Astrocyte of the cerebellum (primary cell): ENCODE measurements around the gene PTPN7.
"Not testable (repeated sequence)": the region's sequence is repeated elsewhere in the genome, so short reads cannot be mapped to it uniquely, and the experiment has no call there.

Experiments used
- DNase-seq: peaks from one replicate; pipeline ENCODE4 v3.0.0-alpha.2; 2011; ENCODE audit warnings: low read depth
- H3K4me3 ChIP-seq: 2 replicates; pipeline ENCODE4 v1.5.1; 2011; ENCODE audit warnings: mild to moderate bottlenecking, low read depth, low read length, moderate library complexity
- in situ Hi-C: cut with HindIII; loops from 2 replicates; pipeline ENCODE4 v1.10.0; 2017; ENCODE audit warnings: low sequenced_read_pairs
- TF ChIP-seq, protein P1 (sequence below): IDR thresholded peaks from 2 replicates; pipeline ENCODE4 v1.5.1; 2012; ENCODE audit warnings: low read length, low read depth, moderate library complexity, mild to moderate bottlenecking; ENCODE audit errors: missing control alignments

PTPN7 gene

DNA sequence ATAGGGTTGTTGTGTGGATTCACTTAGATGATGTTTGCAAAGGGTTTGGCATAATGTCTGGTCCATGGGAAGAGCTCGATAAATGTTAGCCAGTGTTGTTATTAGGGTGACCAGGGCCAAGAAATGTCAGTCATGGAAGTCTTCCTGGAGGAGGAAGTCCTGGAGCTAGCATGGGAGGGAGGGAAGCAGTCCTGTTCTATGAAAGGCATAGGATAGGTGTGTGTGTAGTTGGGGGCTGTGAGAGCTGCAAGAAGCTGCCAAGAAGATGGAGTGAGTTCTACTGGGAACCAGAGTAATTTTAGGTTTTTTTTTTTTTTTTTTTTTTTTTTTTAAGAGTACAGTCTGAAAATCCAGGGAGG is 37.9 kb upstream of the PTPN7 start:
- H3K4me3 ChIP-seq = no peak overlapping the region
- TF ChIP-seq, protein P1, sequence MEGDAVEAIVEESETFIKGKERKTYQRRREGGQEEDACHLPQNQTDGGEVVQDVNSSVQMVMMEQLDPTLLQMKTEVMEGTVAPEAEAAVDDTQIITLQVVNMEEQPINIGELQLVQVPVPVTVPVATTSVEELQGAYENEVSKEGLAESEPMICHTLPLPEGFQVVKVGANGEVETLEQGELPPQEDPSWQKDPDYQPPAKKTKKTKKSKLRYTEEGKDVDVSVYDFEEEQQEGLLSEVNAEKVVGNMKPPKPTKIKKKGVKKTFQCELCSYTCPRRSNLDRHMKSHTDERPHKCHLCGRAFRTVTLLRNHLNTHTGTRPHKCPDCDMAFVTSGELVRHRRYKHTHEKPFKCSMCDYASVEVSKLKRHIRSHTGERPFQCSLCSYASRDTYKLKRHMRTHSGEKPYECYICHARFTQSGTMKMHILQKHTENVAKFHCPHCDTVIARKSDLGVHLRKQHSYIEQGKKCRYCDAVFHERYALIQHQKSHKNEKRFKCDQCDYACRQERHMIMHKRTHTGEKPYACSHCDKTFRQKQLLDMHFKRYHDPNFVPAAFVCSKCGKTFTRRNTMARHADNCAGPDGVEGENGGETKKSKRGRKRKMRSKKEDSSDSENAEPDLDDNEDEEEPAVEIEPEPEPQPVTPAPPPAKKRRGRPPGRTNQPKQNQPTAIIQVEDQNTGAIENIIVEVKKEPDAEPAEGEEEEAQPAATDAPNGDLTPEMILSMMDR = no peak
- in situ Hi-C loops = no loop called here
- DNase-seq = no peak

DNA sequence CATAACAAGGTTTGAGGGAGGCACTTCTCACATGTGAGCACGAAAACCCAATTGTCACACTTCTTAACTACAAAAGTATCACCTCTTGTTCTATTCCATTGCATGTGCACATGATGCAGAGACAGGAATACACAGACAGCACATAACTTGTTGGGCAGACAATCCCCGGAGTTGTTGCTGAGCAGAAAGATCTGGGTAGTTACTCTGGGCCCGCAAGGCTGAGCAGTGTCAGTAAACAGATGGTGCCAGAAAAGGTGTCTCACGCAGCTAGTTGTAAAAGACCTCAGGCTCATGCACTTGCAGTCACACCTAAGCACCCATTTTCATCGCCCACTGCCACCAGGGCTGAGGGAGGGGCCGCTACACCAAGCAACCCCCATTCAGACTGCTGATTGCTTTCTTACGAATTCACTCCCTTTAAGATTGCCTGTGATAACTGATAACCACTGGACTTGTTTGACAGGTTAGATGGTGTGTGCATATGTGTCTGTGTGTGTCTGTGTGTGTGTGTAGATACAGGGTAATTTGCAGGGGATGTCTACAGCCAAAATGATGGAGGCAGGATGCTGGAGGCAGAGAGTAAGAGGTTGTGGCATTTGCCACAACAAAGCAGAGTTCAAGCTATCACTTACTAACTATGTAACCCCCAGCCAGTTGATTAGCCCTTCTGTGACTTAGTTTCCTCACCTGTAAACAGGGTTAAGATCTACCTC is 37.4 kb upstream of the PTPN7 start:
- DNase-seq = no peak
- TF ChIP-seq, protein P1 = no peak
- in situ Hi-C loops = no loop called here
- no peak overlapping the region for H3K4me3 ChIP-seq

DNA sequence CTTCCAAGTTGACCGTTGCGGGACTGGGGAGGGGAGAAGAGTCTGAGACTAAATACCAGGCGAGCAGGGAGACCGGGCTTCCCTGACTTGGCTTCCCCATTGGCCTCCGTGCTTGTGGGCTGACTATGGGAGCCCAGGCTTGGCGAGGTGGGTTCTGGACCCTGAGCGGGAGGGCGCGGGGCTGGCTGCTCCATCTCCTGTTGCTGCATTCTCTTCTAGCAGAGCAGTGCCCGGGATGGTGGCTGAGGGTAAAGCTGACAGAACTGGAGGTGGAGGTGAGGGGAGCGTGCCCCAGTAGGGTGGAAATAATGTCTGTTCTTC is 33.9 kb upstream of the PTPN7 start:
- TF ChIP-seq, protein P1 = no peak
- H3K4me3 ChIP-seq = no peak overlapping the region
- in situ Hi-C loops = no loop called here
- no peak for DNase-seq

DNA sequence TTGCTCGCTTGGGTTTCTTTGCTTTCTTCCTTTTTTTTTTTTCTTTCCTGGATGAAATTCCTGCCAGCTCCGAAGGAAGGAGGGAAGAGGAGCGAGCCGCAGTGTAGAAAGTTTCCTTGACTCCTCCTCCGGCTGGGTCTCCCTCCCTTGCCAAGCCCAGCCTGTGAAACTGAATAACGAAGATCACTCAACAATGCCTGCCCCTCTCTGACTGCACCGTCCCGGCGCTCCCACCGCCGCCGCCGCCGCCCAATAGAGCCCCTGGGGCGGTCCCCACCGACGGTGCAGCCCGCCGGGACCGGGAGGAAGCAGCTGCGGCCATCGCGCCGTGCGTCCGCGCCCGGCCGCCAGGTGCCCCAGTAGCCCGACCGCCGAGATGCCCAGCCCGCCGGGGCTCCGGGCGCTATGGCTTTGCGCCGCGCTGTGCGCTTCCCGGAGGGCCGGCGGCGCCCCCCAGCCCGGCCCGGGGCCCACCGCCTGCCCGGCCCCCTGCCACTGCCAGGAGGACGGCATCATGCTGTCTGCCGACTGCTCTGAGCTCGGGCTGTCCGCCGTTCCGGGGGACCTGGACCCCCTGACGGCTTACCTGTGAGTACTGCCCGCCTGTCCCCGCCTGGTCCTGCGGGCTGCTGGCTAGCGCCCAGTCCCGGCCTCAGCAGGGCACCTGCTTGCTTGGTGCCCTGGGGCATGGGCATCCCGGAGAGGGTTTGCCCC is 33.4 kb upstream of the PTPN7 start, which contains the start of gene LGR6:
LGR6 (plus strand) TSS at position 186 of the 714 bp plus-strand sequence; CDS start at position 377, 191 bp downstream.
- H3K4me3 ChIP-seq = peak within 1 kb of the TSS; percentile 11
- in situ Hi-C loops = no loop called here
- TF ChIP-seq, protein P1 = no peak
- DNase-seq = no peak

DNA sequence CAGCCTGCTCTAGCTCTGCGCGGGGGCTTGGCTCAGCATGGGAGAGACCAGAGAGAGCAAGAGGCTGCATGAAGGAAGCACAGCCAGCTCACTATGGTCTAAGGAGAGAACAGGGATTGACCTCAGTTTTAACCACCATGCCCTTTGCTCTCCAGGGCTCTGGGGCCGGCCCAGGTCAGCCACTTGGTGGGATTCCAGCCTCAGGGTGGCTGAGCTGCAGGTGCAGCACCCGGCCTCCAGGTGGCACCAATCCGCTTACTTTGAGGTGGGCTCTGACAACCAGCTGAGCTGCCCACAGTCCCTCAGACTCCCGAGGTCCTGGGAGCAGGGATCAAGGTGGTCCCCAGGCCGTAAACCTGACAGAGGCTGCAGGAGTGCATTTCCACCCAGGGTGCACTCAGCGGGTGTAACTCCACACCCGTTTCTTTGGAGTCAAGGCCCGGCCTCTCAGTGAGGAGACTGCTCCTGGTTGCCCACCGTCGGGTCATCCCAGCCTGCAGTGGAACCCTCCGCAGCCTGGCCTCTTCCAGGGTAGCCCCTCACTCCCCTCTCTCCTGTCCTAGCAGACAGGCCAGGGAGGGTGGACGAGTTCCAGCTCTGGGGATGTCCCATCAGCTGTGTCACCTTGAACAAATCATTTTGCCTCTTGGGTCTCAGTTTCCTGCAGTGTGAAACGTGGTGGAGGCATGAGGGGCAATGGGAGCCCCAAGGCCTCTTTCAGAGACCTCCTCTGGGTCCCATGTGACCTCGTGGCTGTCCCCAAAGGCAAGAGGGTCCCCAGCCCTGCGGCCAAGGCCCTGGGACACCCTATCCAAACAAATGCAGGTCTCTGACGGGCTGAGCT is 32.6 kb upstream of the PTPN7 start:
- peak overlapping the region; percentile 11 for H3K4me3 ChIP-seq
- peak; percentile 15 for DNase-seq
- in situ Hi-C loops = no loop called here
- TF ChIP-seq, protein P1 = peak; percentile 87

DNA sequence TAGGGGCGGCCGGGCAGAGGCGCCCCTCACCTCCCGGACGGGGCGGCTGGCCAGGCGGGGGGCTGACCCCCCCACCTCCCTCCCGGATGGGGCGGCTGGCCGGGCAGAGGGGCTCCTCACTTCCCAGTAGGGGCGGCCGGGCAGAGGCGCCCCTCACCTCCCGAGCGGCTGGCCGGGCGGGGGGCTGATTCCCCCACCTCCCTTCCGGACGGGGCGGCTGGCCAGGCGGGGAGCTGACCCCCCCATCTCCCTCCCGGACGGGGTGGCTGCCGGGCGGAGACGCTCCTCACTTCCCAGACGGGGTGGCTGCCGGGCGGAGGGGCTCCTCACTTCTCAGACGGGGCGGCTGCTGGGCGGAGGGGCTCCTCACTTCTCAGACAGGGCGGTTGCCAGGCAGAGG is 31.0 kb upstream of the PTPN7 start:
- DNase-seq, in situ Hi-C loops, H3K4me3 ChIP-seq: not testable (repeated sequence)
